Lung (tissue), 12 donors: ENCODE measurements around the gene RPL23. TPM values are rescaled to one million over a fixed set of nuclear protein-coding genes. Genes with fewer than 3 reads are reported as not detected.

Experiments
- ATAC-seq: fragments of 200-7000 bp; cut with Tn5 transposase; one replicate; pipeline ENCODE4 v1.9.1; 2020; ENCODE audit warnings: moderate number of reproducible peaks; ENCODE audit not compliant: insufficient read depth, low FRiP score
- DNase-seq, 3 donors: peaks; one replicate each; pipeline ENCODE4 v3.0.0-alpha.2; 2013 to 2017
- H3K27ac ChIP-seq, 2 donors: one replicate each; pipeline ENCODE4 v1.5.1; 2013; ENCODE audit warnings: mild to moderate bottlenecking in 2 of 2, moderate library complexity in 2 of 2, control low read depth in 1 of 2, inconsistent platforms in 1 of 2, low read depth in 1 of 2, low read length in 1 of 2
- H3K27me3 ChIP-seq, 3 donors: one replicate each; pipeline ENCODE4 v1.5.1; 2013; ENCODE audit warnings: low read length in 2 of 3; ENCODE audit not compliant: control insufficient read depth in 3 of 3, insufficient read depth in 3 of 3
- H3K36me3 ChIP-seq, 4 donors: one replicate each; pipeline ENCODE4 v1.5.1; 2013; ENCODE audit warnings: low read length in 4 of 4, mild to moderate bottlenecking in 1 of 4, moderate library complexity in 1 of 4; ENCODE audit not compliant: control insufficient read depth in 4 of 4, insufficient read depth in 4 of 4
- H3K4me1 ChIP-seq, 5 donors: one replicate each; pipeline ENCODE4 v1.5.1; 2013; ENCODE audit warnings: low read length in 5 of 5, mild to moderate bottlenecking in 2 of 5, moderate library complexity in 1 of 5; ENCODE audit not compliant: control insufficient read depth in 5 of 5, insufficient read depth in 5 of 5
- H3K4me3 ChIP-seq: one replicate; pipeline ENCODE4 v1.5.1; 2013; ENCODE audit warnings: mild to moderate bottlenecking, control low read depth, moderate library complexity
- H3K9ac ChIP-seq, 2 donors: one replicate each; pipeline ENCODE4 v1.5.1; 2013; ENCODE audit warnings: low read length in 2 of 2, control low read depth in 1 of 2; ENCODE audit not compliant: insufficient read depth in 1 of 2
- H3K9me3 ChIP-seq, 4 donors: one replicate each; pipeline ENCODE4 v1.5.1; 2013; ENCODE audit warnings: low read length in 3 of 4, mild to moderate bottlenecking in 1 of 4, moderate library complexity in 1 of 4; ENCODE audit not compliant: control insufficient read depth in 4 of 4, insufficient read depth in 3 of 4
- CTCF ChIP-seq: IDR thresholded peaks from 2 replicates; pipeline ENCODE4 v1.5.1; 2012; ENCODE audit warnings: mild to moderate bottlenecking; ENCODE audit errors: control extremely low read depth, extremely low read depth
- WGBS, 2 donors: extraction: QIAGEN DNeasy Blood & Tissue Kit; methylation state at CpG; one replicate each; pipeline ENCODE4 v1.1.7; 2013; 5-methylcytosine and 5-hydroxymethylcytosine counted together
- polyA plus RNA-seq, 2 donors: library from polyadenylated mRNA; stranded (reverse); fragments of 200-250 nt; gene quantifications; one replicate each; pipeline ENCODE4 v1.2.1, GENCODE V29; 2013
- total RNA-seq, 2 donors: library from RNA; depleted of rRNA in 1 of 2; stranded (reverse); fragments of >200 nt in 1 of 2; gene quantifications; one replicate each; pipeline ENCODE4 v1.2.1, GENCODE V29; 2014 to 2021
- donor health status: control.
- donor health status: control.
- donor health status: Bipolar disorder and iron deficiency.
- donor health status: healthy.
- donor health status: DM: yes; HTN: yes; CAD: no.

Gene RPL23
- total and polyA plus RNA-seq, 4 donors = 989 to 4,467 (median 1,773) TPM

GRCh38 chr17:38885044-38885727, 31.7 kb upstream of the RPL23 start:
- WGBS, 2 donors = 73 to 81% methylated on average over 9 of the region's 9 CpGs
- H3K36me3 ChIP-seq = peaks cover 0 to 37% (median 18%) of the 10 kb centered on the region in 4 donors
- TF ChIP-seq CTCF = no peak
- no peak overlapping the region for H3K4me3 ChIP-seq
- ATAC-seq (no peak), DNase-seq (no peak)
- H3K9me3 ChIP-seq = no peaks in the 10 kb centered on the region
- H3K27ac ChIP-seq = peak overlapping the region in 1 of 2 donors; percentile 41
- no peaks in the 10 kb centered on the region for H3K27me3 ChIP-seq
- peaks cover 12 to 46% (median 26%) of the 10 kb centered on the region in 5 donors for H3K4me1 ChIP-seq
- H3K9ac ChIP-seq = no peak overlapping the region

- Histone ChIP-seq H3K36me3 (peaks cover 0 to 36% (median 15%) of the 10 kb centered on the region in 4 donors), H3K27me3 (no peaks in the 10 kb centered on the region), H3K4me3 (no peak overlapping the region), H3K9me3 (no peaks in the 10 kb centered on the region), H3K27ac (peak overlapping the region; percentile 45 to 79), H3K9ac (peak overlapping the region in 1 of 2 donors; percentile 17), H3K4me1 (peaks cover 16 to 49% (median 35%) of the 10 kb centered on the region in 5 donors)
- peak; percentile 68 to 81 (median 69) for DNase-seq
- no peak for ATAC-seq
- WGBS, 2 donors = 19 to 36% methylated on average over 19 of the region's 19 CpGs
- no peak for TF ChIP-seq CTCF
Observed at GRCh38 chr17:38883592-38884526, 30.3 kb upstream of the RPL23 start.

GRCh38 chr17:38882870-38883269, 29.3 kb upstream of the RPL23 start:
- Histone ChIP-seq H3K27me3 (no peaks in the 10 kb centered on the region), H3K9ac (no peak overlapping the region), H3K27ac (peak overlapping the region in 1 of 2 donors; percentile 79), H3K4me3 (no peak overlapping the region), H3K9me3 (no peaks in the 10 kb centered on the region), H3K4me1 (peaks cover 16 to 49% (median 35%) of the 10 kb centered on the region in 5 donors), H3K36me3 (peaks cover 3 to 38% (median 20%) of the 10 kb centered on the region in 4 donors)
- ATAC-seq = no peak
- TF ChIP-seq CTCF = no peak
- no peak for DNase-seq
- 83 to 92% methylated on average over 2 of the region's 2 CpGs for WGBS, 2 donors
